PC-9 (cell line): Measurements from ENCODE around the gene MECP2.

Source experiments
- EZH2 ChIP-seq: fragments of 200-600 bp; sonication (generic); IDR thresholded peaks from 2 replicates; pipeline ENCODE4 v1.8.0; 2017; ENCODE audit warnings: antibody characterized with exemption, low read depth
- TF ChIP-seq, protein P1 (sequence below): fragments of 200-600 bp; sonication (generic); conservative IDR thresholded peaks from 2 replicates; pipeline ENCODE4 v1.6.1; 2017; ENCODE audit warnings: mixed run types, antibody characterized with exemption, mild to moderate bottlenecking, moderate library complexity

DNA sequence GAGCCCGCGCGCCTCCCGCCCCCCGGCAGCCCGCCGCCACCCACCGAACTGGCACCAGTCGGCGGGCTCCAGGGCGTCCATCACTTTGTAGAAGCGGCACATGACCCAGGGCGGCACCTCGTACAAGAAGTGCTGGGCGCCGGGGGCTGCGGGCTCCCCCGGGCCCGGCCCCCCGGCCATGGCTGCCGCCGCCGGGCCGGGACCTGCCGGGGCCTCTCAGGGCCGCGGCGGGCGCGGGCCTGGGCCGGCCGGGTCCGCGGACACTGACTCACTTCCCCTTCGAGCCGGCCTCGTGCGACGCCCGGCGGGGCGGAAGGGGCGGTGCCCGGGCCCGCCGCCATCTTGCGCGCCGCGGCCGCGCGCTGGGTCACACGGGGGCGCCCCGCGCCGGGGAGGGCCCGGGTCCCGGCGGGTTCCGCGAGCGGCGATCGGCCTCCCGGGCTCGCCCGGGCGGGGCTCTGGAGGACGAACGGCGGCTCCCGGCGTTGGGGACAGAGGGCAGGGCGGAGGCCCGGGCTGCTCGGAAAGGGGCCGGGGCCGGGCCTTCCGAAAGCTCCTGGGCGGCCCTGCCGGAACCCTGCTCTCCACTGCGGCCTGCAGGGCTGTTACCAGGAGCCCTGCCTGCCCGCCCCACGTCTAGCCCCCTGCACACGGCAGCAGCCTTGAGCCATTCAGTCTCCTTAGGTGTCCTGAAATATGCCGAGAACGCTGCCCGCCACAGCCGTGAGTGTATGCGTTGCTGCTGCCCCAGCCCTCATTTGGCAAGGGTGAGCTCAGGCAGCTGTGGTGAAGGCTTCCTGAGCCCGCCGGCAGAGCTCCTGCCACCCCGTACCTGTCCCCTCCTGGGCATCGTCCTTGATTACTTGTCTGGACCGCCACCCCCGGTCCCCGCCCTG lies 77.6 kb downstream of the MECP2 start, which contains the start of gene IRAK1:
- TF ChIP-seq, protein P1, sequence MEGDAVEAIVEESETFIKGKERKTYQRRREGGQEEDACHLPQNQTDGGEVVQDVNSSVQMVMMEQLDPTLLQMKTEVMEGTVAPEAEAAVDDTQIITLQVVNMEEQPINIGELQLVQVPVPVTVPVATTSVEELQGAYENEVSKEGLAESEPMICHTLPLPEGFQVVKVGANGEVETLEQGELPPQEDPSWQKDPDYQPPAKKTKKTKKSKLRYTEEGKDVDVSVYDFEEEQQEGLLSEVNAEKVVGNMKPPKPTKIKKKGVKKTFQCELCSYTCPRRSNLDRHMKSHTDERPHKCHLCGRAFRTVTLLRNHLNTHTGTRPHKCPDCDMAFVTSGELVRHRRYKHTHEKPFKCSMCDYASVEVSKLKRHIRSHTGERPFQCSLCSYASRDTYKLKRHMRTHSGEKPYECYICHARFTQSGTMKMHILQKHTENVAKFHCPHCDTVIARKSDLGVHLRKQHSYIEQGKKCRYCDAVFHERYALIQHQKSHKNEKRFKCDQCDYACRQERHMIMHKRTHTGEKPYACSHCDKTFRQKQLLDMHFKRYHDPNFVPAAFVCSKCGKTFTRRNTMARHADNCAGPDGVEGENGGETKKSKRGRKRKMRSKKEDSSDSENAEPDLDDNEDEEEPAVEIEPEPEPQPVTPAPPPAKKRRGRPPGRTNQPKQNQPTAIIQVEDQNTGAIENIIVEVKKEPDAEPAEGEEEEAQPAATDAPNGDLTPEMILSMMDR: no peak
- TF ChIP-seq EZH2: no peak
